B cell (primary cell): ENCODE data around the gene ATF3. TPM values are rescaled to one million over a fixed set of nuclear protein-coding genes. Genes with fewer than 3 reads are reported as not detected.

Experiments
- ATAC-seq: fragments of 200-7000 bp; cut with Tn5 transposase; one replicate; pipeline ENCODE4 v1.10.0; 2021; ENCODE audit warnings: low read depth, mild to moderate bottlenecking, moderate number of reproducible peaks, moderate library complexity
- CTCF ChIA-PET: fragments of 350-600 bp; sonication (Branson Sonifier 250); formaldehyde crosslinking; loops from one replicate; lab custom pipeline; 2021; ENCODE audit warnings: antibody characterized with exemption, inconsistent platforms; lab: Charles Lee
- POLR2A ChIA-PET: fragments of 350-600 bp; sonication (Branson Sonifier 250); formaldehyde crosslinking; loops from one replicate; lab custom pipeline; 2021; ENCODE audit warnings: antibody characterized with exemption; lab: Charles Lee
- DNase-seq: peaks from one replicate; pipeline ENCODE4 v3.0.0; 2013
- H2AFZ ChIP-seq: 2 replicates; pipeline ENCODE4 v1.6.1; 2012; ENCODE audit warnings: mild to moderate bottlenecking, low read depth, low read length; ENCODE audit not compliant: insufficient read depth, poor library complexity, severe bottlenecking
- H3K27ac ChIP-seq, 2 donors: 1 replicate in 1 of 2; 2 replicates in 1 of 2; pipeline ENCODE4 v1.5.1; 2012 to 2013; ENCODE audit warnings: low read length in 2 of 2, mild to moderate bottlenecking in 2 of 2, moderate library complexity in 1 of 2
- H3K27me3 ChIP-seq, 4 experiments: fragments of 200-600 bp in 1 of 4; sonication (generic) in 1 of 4; replicated peaks in 1 of 4; 1 replicate in 2 of 4; 2 replicates in 2 of 4; pipeline versions ENCODE4 v1.6.1 to v1.7.0; 2013 to 2016; ENCODE audit warnings: low read length in 3 of 4, mild to moderate bottlenecking in 2 of 4, mixed read lengths in 1 of 4, moderate library complexity in 1 of 4; ENCODE audit not compliant: insufficient read depth in 4 of 4, control insufficient read depth in 3 of 4; ENCODE audit errors: control extremely low read depth in 1 of 4
- H3K36me3 ChIP-seq, 2 experiments: replicated peaks in 1 of 2; 1 replicate in 1 of 2; 2 replicates in 1 of 2; pipeline versions ENCODE4 v1.6.1 to v1.7.1; 2013; ENCODE audit warnings: low read length in 1 of 2; ENCODE audit not compliant: insufficient read depth in 2 of 2, control insufficient read depth in 1 of 2; ENCODE audit errors: control extremely low read depth in 1 of 2, extremely low read depth in 1 of 2
- H3K4me1 ChIP-seq, 2 donors: fragments of 200-600 bp in 1 of 2; sonication (generic) in 1 of 2; 1 replicate in 1 of 2; 2 replicates in 1 of 2; pipeline versions ENCODE4 v1.5.1 to v1.6.1; 2013 to 2017; ENCODE audit warnings: low read length in 2 of 2; ENCODE audit not compliant: control insufficient read depth in 2 of 2, insufficient read depth in 2 of 2
- H3K4me2 ChIP-seq: replicated peaks from 2 replicates; pipeline ENCODE3; 2012; ENCODE audit warnings: mild to moderate bottlenecking, low read depth, low read length; ENCODE audit not compliant: poor library complexity, severe bottlenecking
- H3K4me3 ChIP-seq, 5 experiments: fragments of 200-600 bp in 1 of 5; sonication (generic) in 1 of 5; 1 replicate in 3 of 5; 2 replicates in 2 of 5; pipeline versions ENCODE4 v1.5.1 to v1.7.0; 2011 to 2016; ENCODE audit warnings: low read length in 4 of 5, mild to moderate bottlenecking in 4 of 5, low read depth in 2 of 5, control low read depth in 1 of 5, moderate library complexity in 1 of 5; ENCODE audit not compliant: insufficient read depth in 1 of 5; ENCODE audit errors: control extremely low read depth in 1 of 5, extremely low read depth in 1 of 5
- H3K79me2 ChIP-seq: fragments of 200-600 bp; sonication (generic); one replicate; pipeline ENCODE4 v1.6.0; 2016; ENCODE audit warnings: low read length; ENCODE audit not compliant: control insufficient read depth, insufficient read depth
- H3K9ac ChIP-seq: fragments of 200-600 bp; sonication (generic); 2 replicates; pipeline ENCODE4 v1.6.1; 2017; ENCODE audit warnings: mild to moderate bottlenecking, low read length, moderate library complexity
- H3K9me3 ChIP-seq, 3 donors: one replicate each; pipeline versions ENCODE4 v1.6.1 to v1.7.1; 2013; ENCODE audit warnings: low read length in 2 of 3; ENCODE audit not compliant: control insufficient read depth in 2 of 3, insufficient read depth in 1 of 3; ENCODE audit errors: control extremely low read depth in 1 of 3
- H4K20me1 ChIP-seq: 2 replicates; pipeline ENCODE4 v1.6.0; 2012; ENCODE audit warnings: mild to moderate bottlenecking, low read length; ENCODE audit not compliant: insufficient read depth, control insufficient read depth, poor library complexity, severe bottlenecking
- H3K27ac Mint-ChIP-seq: one replicate; pipeline ENCODE4 v1.8.0; 2021; ENCODE audit warnings: mixed read lengths
- H3K27me3 Mint-ChIP-seq: one replicate; pipeline ENCODE4 v1.8.0; 2021; ENCODE audit warnings: mixed read lengths
- H3K4me1 Mint-ChIP-seq: one replicate; pipeline ENCODE4 v1.8.0; 2021; ENCODE audit warnings: mixed read lengths
- H3K4me3 Mint-ChIP-seq: one replicate; pipeline ENCODE4 v1.8.0; 2021; ENCODE audit warnings: mixed read lengths
- H3K9me3 Mint-ChIP-seq: one replicate; pipeline ENCODE4 v1.8.0; 2022; ENCODE audit warnings: mixed read lengths; ENCODE audit not compliant: insufficient read depth
- EZH2 ChIP-seq: IDR thresholded peaks from 2 replicates; pipeline ENCODE4 v1.6.1; 2012; ENCODE audit warnings: borderline replicate concordance, low read depth, mild to moderate bottlenecking, moderate library complexity, low read length; ENCODE audit not compliant: insufficient read depth, poor library complexity, severe bottlenecking
- WGBS: methylation state at CpG from one replicate; pipeline ENCODE4 v1.1.5; 2013; ENCODE audit warnings: missing lambda C conversion rate; ENCODE audit not compliant: insufficient coverage; 5-methylcytosine and 5-hydroxymethylcytosine counted together
- intact Hi-C: fragments of 100-400 bp; cut with micrococcal nuclease; formaldehyde crosslinking; loops from one replicate; pipeline ENCODE4 v1.10.0; 2022
- polyA plus RNA-seq: library from polyadenylated mRNA; depleted of rRNA; stranded (reverse); fragments of >200 nt; gene quantifications from 2 replicates; pipeline ENCODE4 v1.2.3, GENCODE V29; 2012
- total RNA-seq, 2 donors: library from RNA; stranded (reverse); fragments of 120-200 nt in 1 of 2; gene quantifications; 1 replicate in 1 of 2; 2 replicates in 1 of 2; pipeline versions ENCODE4 v1.2.3 to v1.2.4, GENCODE V29; 2013 to 2022
- TF ChIP-seq, protein P1 (sequence below): fragments of 200-600 bp; IDR thresholded peaks from one replicate; pipeline ENCODE4 v1.8.0; 2022; ENCODE audit warnings: antibody characterized with exemption, mild to moderate bottlenecking

ATF3 gene
- total and polyA plus RNA-seq, 2 donors (not counting 1 experiment from before 2014, with no cell fraction given) = 4.5 to 42.3 TPM

DNA sequence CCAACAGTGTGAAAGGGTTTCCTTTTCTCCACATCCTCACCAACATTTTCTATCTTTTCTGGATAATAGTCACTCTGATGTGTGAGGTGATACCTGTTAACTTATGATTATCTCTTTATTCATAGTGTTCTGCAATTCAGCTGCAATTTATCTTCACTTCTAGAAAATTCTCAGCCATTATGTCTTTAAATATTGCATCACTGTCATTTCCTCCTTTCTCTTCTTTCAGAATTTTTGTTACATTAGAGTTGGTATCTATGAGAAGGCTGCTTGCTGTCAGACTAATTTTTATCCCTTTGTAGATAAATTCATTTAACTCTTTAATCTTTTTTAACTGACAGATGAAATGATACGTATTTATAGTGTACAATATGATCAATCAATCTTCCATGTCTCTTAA, 30.5 kb upstream of the ATF3 start:
- no peaks in the 10 kb centered on the region for H3K9me3 ChIP-seq
- peaks cover 24% of the 10 kb centered on the region for H3K27me3 Mint-ChIP-seq
- ChIA-PET POLR2A (no interaction called here), CTCF (interaction anchor here (1.2 kb wide), 1 partner anchor 101 kb away, joined by 3 read pairs; no protein-coding TSS in a partner anchor)
- peaks cover 0 to 6% (median 2%) of the 10 kb centered on the region in 4 experiments for H3K27me3 ChIP-seq
- intact Hi-C loops = no loop called here
- no peaks in the 10 kb centered on the region for H3K9me3 Mint-ChIP-seq
- H3K4me1 Mint-ChIP-seq = no peaks in the 10 kb centered on the region
- H3K27ac ChIP-seq = no peak overlapping the region
- no peak overlapping the region for H3K9ac ChIP-seq
- no CpG with 5 or more reads among the region's 1 CpG for WGBS
- H3K4me1 ChIP-seq = no peaks in the 10 kb centered on the region
- no peak overlapping the region for H3K4me2 ChIP-seq
- no peaks in the 10 kb centered on the region for H4K20me1 ChIP-seq
- ATAC-seq (no peak), DNase-seq (no peak)
- no peak overlapping the region for H3K27ac Mint-ChIP-seq
- no peaks in the 10 kb centered on the region for H3K79me2 ChIP-seq
- no peak overlapping the region for H2AFZ ChIP-seq
- TF ChIP-seq EZH2 = no peak
- TF ChIP-seq, protein P1, sequence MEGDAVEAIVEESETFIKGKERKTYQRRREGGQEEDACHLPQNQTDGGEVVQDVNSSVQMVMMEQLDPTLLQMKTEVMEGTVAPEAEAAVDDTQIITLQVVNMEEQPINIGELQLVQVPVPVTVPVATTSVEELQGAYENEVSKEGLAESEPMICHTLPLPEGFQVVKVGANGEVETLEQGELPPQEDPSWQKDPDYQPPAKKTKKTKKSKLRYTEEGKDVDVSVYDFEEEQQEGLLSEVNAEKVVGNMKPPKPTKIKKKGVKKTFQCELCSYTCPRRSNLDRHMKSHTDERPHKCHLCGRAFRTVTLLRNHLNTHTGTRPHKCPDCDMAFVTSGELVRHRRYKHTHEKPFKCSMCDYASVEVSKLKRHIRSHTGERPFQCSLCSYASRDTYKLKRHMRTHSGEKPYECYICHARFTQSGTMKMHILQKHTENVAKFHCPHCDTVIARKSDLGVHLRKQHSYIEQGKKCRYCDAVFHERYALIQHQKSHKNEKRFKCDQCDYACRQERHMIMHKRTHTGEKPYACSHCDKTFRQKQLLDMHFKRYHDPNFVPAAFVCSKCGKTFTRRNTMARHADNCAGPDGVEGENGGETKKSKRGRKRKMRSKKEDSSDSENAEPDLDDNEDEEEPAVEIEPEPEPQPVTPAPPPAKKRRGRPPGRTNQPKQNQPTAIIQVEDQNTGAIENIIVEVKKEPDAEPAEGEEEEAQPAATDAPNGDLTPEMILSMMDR = no peak
- no peaks in the 10 kb centered on the region for H3K36me3 ChIP-seq
- H3K4me3 Mint-ChIP-seq = no peak overlapping the region
- no peak overlapping the region for H3K4me3 ChIP-seq

DNA sequence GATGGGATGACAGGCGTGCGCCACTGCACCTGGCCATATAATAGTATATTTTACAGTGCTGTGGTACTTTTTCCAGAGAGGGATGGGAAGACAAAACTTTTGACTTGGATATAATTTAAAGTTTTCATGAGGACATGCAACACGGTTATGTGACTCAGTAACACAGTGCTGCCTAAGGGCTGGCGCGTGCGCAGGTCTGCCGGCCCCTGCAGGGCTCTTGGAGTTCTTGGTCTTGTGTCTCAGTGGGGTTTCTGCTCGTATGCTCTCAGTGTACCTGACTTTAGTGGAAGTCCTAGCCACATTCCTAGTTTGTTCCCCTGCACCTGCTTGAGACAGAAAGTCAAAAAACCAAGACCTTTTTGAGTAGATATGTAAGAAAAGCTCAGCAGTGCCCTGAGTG, 27.5 kb upstream of the ATF3 start:
- Histone ChIP-seq H3K4me3 (no peak overlapping the region), H3K4me2 (no peak overlapping the region), H4K20me1 (no peaks in the 10 kb centered on the region), H3K79me2 (no peaks in the 10 kb centered on the region), H3K9ac (no peak overlapping the region), H3K4me1 (no peaks in the 10 kb centered on the region), H3K27me3 (peaks cover 0 to 15% (median 4%) of the 10 kb centered on the region in 4 experiments), H3K27ac (no peak overlapping the region), H2AFZ (no peak overlapping the region), H3K36me3 (no peaks in the 10 kb centered on the region), H3K9me3 (no peaks in the 10 kb centered on the region)
- H3K27ac Mint-ChIP-seq = no peak overlapping the region
- DNase-seq (no peak), ATAC-seq (no peak)
- POLR2A ChIA-PET = no interaction called here
- intact Hi-C loops = no loop called here
- TF ChIP-seq, protein P1 = no peak
- no peak for TF ChIP-seq EZH2
- H3K4me3 Mint-ChIP-seq = no peak overlapping the region
- no peaks in the 10 kb centered on the region for H3K9me3 Mint-ChIP-seq
- no peaks in the 10 kb centered on the region for H3K4me1 Mint-ChIP-seq
- 97% methylated on average over 6 of the region's 8 CpGs for WGBS
- CTCF ChIA-PET = no interaction called here
- H3K27me3 Mint-ChIP-seq = peaks cover 45% of the 10 kb centered on the region
